Astrocyte (in vitro differentiated cells and primary cell): ENCODE results near the gene SPACA4. TPM values are rescaled to one million over a fixed set of nuclear protein-coding genes. Genes with fewer than 3 reads are reported as not detected.

Source experiments
- DNase-seq: peaks from one replicate; pipeline ENCODE4 v3.0.0-alpha.2; 2010; ENCODE audit warnings: low read depth
- FAIRE-seq: peaks from 2 replicates; lab custom pipeline; 2011; peaks lifted over from hg19 to GRCh38; lab: Jason Lieb, UNC
- H2AFZ ChIP-seq: 2 replicates; pipeline ENCODE4 v1.6.0; 2012; ENCODE audit warnings: low read depth, low read length, inconsistent platforms
- H3K27ac ChIP-seq: 2 replicates; pipeline ENCODE4 v1.5.1; 2011; ENCODE audit warnings: low read depth, low read length, inconsistent platforms
- H3K27me3 ChIP-seq: 2 replicates; pipeline ENCODE4 v1.6.0; 2011; ENCODE audit warnings: low read length, inconsistent platforms; ENCODE audit not compliant: insufficient read depth
- H3K36me3 ChIP-seq: 2 replicates; pipeline ENCODE4 v1.5.1; 2011; ENCODE audit warnings: low read length, inconsistent platforms; ENCODE audit not compliant: insufficient read depth
- H3K4me1 ChIP-seq: 2 replicates; pipeline ENCODE4 v1.5.1; 2011; ENCODE audit warnings: low read length, inconsistent platforms; ENCODE audit not compliant: insufficient read depth
- H3K4me2 ChIP-seq: 2 replicates; pipeline ENCODE4 v1.6.0; 2012; ENCODE audit warnings: low read length, inconsistent platforms
- H3K4me3 ChIP-seq: 2 replicates; pipeline ENCODE4 v1.5.1; 2011; ENCODE audit warnings: low read depth, mild to moderate bottlenecking, low read length, inconsistent platforms; ENCODE audit not compliant: insufficient read depth
- H3K79me2 ChIP-seq: 2 replicates; pipeline ENCODE4 v1.6.0; 2012; ENCODE audit warnings: mild to moderate bottlenecking, low read length, inconsistent platforms; ENCODE audit not compliant: insufficient read depth
- H3K9ac ChIP-seq: 2 replicates; pipeline ENCODE4 v1.6.0; 2012; ENCODE audit warnings: mild to moderate bottlenecking, low read length, inconsistent platforms
- H3K9me3 ChIP-seq: 2 replicates; pipeline ENCODE4 v1.5.1; 2012; ENCODE audit warnings: low read depth, mild to moderate bottlenecking, low read length, inconsistent platforms; ENCODE audit not compliant: insufficient read depth
- H4K20me1 ChIP-seq: 2 replicates; pipeline ENCODE4 v1.6.0; 2012; ENCODE audit warnings: low read length, inconsistent platforms; ENCODE audit not compliant: insufficient read depth
- H3K27ac Mint-ChIP-seq: one replicate; pipeline ENCODE4 v1.8.0; 2021; ENCODE audit warnings: mild to moderate bottlenecking, mixed read lengths; ENCODE audit not compliant: unreplicated experiment
- H3K27me3 Mint-ChIP-seq: one replicate; pipeline ENCODE4 v1.8.0; 2021; ENCODE audit warnings: low read depth, mixed read lengths; ENCODE audit not compliant: unreplicated experiment
- H3K36me3 Mint-ChIP-seq: one replicate; pipeline ENCODE4 v1.8.0; 2021; ENCODE audit warnings: low read depth, mixed read lengths; ENCODE audit not compliant: unreplicated experiment
- H3K4me1 Mint-ChIP-seq: one replicate; pipeline ENCODE4 v1.8.0; 2021; ENCODE audit warnings: low read depth, mixed read lengths; ENCODE audit not compliant: unreplicated experiment
- H3K4me3 Mint-ChIP-seq: one replicate; pipeline ENCODE4 v1.8.0; 2021; ENCODE audit warnings: mild to moderate bottlenecking, moderate library complexity, mixed read lengths; ENCODE audit not compliant: unreplicated experiment
- H3K9me3 Mint-ChIP-seq: one replicate; pipeline ENCODE4 v1.8.0; 2021; ENCODE audit warnings: mild to moderate bottlenecking, mixed read lengths; ENCODE audit not compliant: unreplicated experiment
- EZH2 ChIP-seq: IDR thresholded peaks from 2 replicates; pipeline ENCODE4 v1.6.1; 2012; ENCODE audit warnings: mild to moderate bottlenecking, low read length, inconsistent platforms; ENCODE audit not compliant: insufficient read depth
- total RNA-seq: library from RNA; stranded (reverse); gene quantifications from 2 replicates; pipeline ENCODE4 v1.2.1, GENCODE V29; 2021
- TF ChIP-seq, protein P1 (sequence below): IDR thresholded peaks from 2 replicates; pipeline ENCODE4 v1.5.1; 2011; ENCODE audit warnings: low read depth, mild to moderate bottlenecking, inconsistent platforms, low read length, moderate library complexity; ENCODE audit not compliant: insufficient read depth

The SPACA4 gene
- total RNA-seq, 1 donor from 2014 or later: not detected

DNA sequence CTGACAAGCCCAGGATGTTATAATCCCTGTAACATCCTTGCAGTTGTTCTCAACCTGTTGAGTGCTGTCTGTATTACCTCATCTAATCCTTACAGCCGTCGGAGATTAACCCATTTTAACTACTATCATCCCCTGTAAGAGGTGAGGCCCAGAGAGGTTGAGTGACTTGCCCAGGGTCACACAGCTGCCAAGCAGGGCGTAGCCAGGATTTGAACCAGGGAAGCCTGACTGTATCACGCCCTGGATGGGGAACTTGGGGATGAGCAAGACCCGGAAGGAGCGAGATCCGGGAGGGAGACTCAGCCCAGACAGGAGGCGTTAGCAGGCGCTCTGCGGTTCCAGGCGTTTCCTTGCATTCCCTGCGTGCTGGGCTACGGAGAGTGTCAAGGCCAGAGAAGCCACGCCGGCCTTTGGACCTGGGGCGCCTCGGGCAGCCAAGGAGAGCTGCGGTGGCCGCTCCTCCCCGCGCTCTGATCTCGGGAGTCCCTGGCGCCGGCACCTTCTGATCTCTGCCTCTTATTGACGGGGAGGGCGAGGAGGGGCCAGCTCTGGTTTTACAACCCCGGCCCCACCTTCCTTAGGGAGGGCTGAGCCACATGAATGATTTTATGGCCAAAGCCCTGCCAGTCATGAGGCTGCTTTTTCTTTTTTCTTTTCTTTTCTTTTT lies 48.4 kb upstream of the SPACA4 start:
- H3K4me3 ChIP-seq: no peak overlapping the region
- no peaks in the 10 kb centered on the region for H3K36me3 Mint-ChIP-seq
- DNase-seq (peak; percentile 52), FAIRE-seq (no peak)
- H3K4me1 Mint-ChIP-seq: peaks cover 5% of the 10 kb centered on the region
- H2AFZ ChIP-seq: peak overlapping the region; percentile 56
- TF ChIP-seq EZH2: no peak
- TF ChIP-seq, protein P1, sequence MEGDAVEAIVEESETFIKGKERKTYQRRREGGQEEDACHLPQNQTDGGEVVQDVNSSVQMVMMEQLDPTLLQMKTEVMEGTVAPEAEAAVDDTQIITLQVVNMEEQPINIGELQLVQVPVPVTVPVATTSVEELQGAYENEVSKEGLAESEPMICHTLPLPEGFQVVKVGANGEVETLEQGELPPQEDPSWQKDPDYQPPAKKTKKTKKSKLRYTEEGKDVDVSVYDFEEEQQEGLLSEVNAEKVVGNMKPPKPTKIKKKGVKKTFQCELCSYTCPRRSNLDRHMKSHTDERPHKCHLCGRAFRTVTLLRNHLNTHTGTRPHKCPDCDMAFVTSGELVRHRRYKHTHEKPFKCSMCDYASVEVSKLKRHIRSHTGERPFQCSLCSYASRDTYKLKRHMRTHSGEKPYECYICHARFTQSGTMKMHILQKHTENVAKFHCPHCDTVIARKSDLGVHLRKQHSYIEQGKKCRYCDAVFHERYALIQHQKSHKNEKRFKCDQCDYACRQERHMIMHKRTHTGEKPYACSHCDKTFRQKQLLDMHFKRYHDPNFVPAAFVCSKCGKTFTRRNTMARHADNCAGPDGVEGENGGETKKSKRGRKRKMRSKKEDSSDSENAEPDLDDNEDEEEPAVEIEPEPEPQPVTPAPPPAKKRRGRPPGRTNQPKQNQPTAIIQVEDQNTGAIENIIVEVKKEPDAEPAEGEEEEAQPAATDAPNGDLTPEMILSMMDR: no peak
- peak overlapping the region; percentile 42 for H3K4me2 ChIP-seq
- H3K4me1 ChIP-seq: peaks cover 13% of the 10 kb centered on the region
- no peak overlapping the region for H3K27ac Mint-ChIP-seq
- H3K27ac ChIP-seq: no peak overlapping the region
- H3K79me2 ChIP-seq: no peaks in the 10 kb centered on the region
- H3K36me3 ChIP-seq: no peaks in the 10 kb centered on the region
- H3K9ac ChIP-seq: no peak overlapping the region
- H3K27me3 ChIP-seq: no peaks in the 10 kb centered on the region
- H3K27me3 Mint-ChIP-seq: peaks cover 5% of the 10 kb centered on the region
- H3K9me3 Mint-ChIP-seq: no peaks in the 10 kb centered on the region
- H3K4me3 Mint-ChIP-seq: no peak overlapping the region
- no peaks in the 10 kb centered on the region for H3K9me3 ChIP-seq
- no peaks in the 10 kb centered on the region for H4K20me1 ChIP-seq

DNA sequence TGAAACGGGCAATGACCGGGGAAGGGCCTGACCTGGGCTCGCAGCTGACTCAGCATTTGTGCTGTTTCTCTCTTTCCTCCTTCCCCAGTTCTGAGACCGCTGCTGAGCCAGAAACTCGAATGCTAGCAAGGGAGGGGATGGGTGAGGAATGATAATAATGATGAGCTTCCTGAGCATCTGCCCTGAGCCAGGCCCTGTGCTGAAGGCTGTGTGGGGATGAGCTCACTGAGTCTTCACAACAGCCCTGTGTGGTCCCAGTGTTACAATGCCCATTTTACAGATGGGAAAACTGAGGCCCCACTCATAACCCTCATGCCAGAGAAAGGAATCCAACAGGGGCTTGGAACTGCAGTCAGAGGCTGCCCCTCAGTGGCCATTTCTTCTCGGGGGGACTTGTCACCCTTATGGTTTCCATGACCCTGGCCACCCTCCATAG lies 46.4 kb upstream of the SPACA4 start:
- Histone ChIP-seq H3K36me3 (no peaks in the 10 kb centered on the region), H3K9me3 (no peaks in the 10 kb centered on the region), H3K9ac (no peak overlapping the region), H3K4me3 (no peak overlapping the region), H3K4me1 (peaks cover 4% of the 10 kb centered on the region), H2AFZ (no peak overlapping the region), H4K20me1 (no peaks in the 10 kb centered on the region), H3K79me2 (no peaks in the 10 kb centered on the region), H3K4me2 (no peak overlapping the region), H3K27me3 (no peaks in the 10 kb centered on the region), H3K27ac (no peak overlapping the region)
- DNase-seq: no peak
- H3K4me3 Mint-ChIP-seq: no peak overlapping the region
- peaks cover 6% of the 10 kb centered on the region for H3K27me3 Mint-ChIP-seq
- no peak overlapping the region for H3K27ac Mint-ChIP-seq
- peaks cover under 1% of the 10 kb centered on the region for H3K4me1 Mint-ChIP-seq
- no peak for TF ChIP-seq EZH2
- TF ChIP-seq, protein P1: no peak
- no peaks in the 10 kb centered on the region for H3K36me3 Mint-ChIP-seq
- FAIRE-seq: no peak
- no peaks in the 10 kb centered on the region for H3K9me3 Mint-ChIP-seq

DNA sequence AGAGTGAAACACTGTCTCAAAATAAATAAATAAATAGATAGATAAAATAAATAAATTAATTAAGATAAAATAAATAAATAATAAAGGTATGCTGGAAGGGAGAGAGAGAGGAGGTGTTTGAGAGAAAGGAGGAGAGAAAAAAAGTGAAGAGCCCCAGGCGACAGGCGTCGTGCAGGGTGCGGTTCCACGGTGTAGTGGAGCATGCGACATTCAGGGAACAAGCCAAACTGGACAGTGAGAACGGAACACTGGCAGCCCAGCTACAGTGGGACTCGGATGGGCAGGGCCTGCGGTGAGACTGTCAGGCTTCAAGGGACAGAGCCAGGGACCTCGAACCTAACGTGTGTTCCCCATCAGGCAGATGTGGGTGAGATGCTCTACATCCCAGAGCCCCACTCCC lies 45.1 kb upstream of the SPACA4 start:
- Mint-ChIP-seq H3K27ac (no peak overlapping the region), H3K27me3 (peaks cover 9% of the 10 kb centered on the region), H3K9me3 (no peaks in the 10 kb centered on the region), H3K36me3 (no peaks in the 10 kb centered on the region), H3K4me1 (peaks cover 2% of the 10 kb centered on the region), H3K4me3 (no peak overlapping the region)
- TF ChIP-seq EZH2: no peak
- TF ChIP-seq, protein P1: no peak
- H3K27ac ChIP-seq: no peak overlapping the region
- H4K20me1 ChIP-seq: no peaks in the 10 kb centered on the region
- H2AFZ ChIP-seq: no peak overlapping the region
- no peaks in the 10 kb centered on the region for H3K36me3 ChIP-seq
- H3K79me2 ChIP-seq: no peaks in the 10 kb centered on the region
- no peaks in the 10 kb centered on the region for H3K4me1 ChIP-seq
- no peaks in the 10 kb centered on the region for H3K9me3 ChIP-seq
- no peak for FAIRE-seq
- no peak overlapping the region for H3K4me3 ChIP-seq
- no peak overlapping the region for H3K4me2 ChIP-seq
- H3K27me3 ChIP-seq: no peaks in the 10 kb centered on the region
- DNase-seq: no peak
- H3K9ac ChIP-seq: no peak overlapping the region
